ENCODE data around the gene CYP4F11. TPM values are rescaled to one million over a fixed set of nuclear protein-coding genes. Genes with fewer than 3 reads are reported as not detected.
"Not testable (repeated sequence)": the region's sequence is repeated elsewhere in the genome, so short reads cannot be mapped to it uniquely, and the experiment has no call there.

Gene CYP4F11
- total RNA-seq, 6 donors from 2014 or later = 0.26 to 3.1 (median 2.1) TPM; not detected in 1

DNA sequence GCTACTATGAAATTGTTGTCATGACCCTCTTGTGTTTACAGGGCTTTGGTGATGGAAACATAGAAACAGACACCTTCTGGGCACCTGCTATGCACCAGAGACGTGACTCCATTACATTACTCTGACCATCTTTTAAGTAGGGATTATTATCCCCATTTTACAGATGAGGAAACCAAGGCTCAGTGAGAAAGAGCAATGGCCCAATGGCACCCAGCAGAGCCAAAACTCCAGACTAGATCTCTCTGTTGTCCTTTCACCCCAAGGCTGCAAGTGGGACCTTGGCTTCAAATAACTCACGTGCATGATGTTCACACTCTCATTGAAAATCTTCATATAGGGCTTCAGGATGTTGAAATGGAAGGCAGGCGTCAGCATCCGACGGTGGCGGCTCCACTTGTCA, 42.3 kb downstream of the CYP4F11 start:
- H3K4me1 ChIP-seq = no peaks in the 10 kb centered on the region
- no peak for TF ChIP-seq POLR2A (IDR thresholded peaks at IDR 0.05)
- TF ChIP-seq EP300 (IDR thresholded peaks at IDR 0.05) = no peak
- TF ChIP-seq, protein P1, sequence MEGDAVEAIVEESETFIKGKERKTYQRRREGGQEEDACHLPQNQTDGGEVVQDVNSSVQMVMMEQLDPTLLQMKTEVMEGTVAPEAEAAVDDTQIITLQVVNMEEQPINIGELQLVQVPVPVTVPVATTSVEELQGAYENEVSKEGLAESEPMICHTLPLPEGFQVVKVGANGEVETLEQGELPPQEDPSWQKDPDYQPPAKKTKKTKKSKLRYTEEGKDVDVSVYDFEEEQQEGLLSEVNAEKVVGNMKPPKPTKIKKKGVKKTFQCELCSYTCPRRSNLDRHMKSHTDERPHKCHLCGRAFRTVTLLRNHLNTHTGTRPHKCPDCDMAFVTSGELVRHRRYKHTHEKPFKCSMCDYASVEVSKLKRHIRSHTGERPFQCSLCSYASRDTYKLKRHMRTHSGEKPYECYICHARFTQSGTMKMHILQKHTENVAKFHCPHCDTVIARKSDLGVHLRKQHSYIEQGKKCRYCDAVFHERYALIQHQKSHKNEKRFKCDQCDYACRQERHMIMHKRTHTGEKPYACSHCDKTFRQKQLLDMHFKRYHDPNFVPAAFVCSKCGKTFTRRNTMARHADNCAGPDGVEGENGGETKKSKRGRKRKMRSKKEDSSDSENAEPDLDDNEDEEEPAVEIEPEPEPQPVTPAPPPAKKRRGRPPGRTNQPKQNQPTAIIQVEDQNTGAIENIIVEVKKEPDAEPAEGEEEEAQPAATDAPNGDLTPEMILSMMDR (IDR thresholded peaks at IDR 0.05) = no peak
- H3K9me3 ChIP-seq = no peaks in the 10 kb centered on the region
- ATAC-seq (ENCODE audit: low FRiP score in 2 of 2) (no peak), DNase-seq (no peak)
- no peak overlapping the region for H3K4me3 ChIP-seq
- no peak overlapping the region for H3K27ac ChIP-seq
- WGBS, 2 donors = 70 to 73% methylated on average over 1 to 6 of the region's 6 CpGs
- H3K36me3 ChIP-seq = no peaks in the 10 kb centered on the region
- H3K27me3 ChIP-seq = no peaks in the 10 kb centered on the region

DNA sequence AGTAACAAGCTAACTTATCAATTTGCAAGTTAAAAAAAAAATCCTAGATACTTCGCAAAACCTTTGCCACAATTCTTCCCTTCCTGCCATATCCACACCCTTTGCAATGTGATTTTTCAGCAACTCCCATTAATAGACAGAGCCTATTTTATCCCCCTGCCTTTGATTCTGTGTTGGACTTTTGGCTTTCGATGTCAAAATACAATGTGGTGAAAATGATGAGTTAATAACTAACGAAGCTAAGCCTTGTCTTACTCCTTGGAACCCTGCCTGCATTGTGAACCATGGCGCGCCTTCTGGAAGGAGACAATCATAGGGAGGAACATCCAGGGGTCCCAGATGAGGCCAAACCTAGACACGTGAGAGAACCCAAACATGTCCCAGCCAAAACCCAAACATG, 42.9 kb downstream of the CYP4F11 start:
- Histone ChIP-seq H3K27me3 (no peaks in the 10 kb centered on the region), H3K36me3 (no peaks in the 10 kb centered on the region), H3K4me3 (no peak overlapping the region), H3K4me1 (no peaks in the 10 kb centered on the region), H3K9me3 (no peaks in the 10 kb centered on the region), H3K27ac (no peak overlapping the region)
- DNase-seq = no peak
- WGBS, 2 donors = 76 to 81% methylated on average over 6 of the region's 6 CpGs
- TF ChIP-seq, protein P1 (IDR thresholded peaks at IDR 0.05) = no peak
- ATAC-seq (ENCODE audit: low FRiP score in 2 of 2) = no peak

DNA sequence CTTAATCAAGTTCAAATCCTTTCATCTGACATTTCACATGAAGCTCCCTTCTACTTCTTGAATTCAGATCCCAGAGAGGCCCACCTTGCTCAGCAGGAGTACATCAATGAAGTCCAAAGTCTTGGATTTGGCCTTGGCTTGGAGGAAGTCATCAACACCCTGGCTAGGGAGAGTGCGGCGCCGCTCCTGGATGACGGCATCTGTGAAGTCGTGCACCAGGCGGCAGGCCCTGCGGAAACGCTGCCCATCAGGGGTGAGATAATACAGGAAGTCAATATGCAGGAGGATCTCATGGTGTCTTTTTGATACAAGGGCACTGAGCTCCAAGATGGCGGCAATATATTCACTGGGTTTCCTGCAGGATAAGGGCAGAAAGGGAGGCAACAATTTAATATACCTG, 45.0 kb downstream of the CYP4F11 start:
- not testable (repeated sequence) for H3K4me3 ChIP-seq; H3K36me3 ChIP-seq; H3K27ac ChIP-seq; ATAC-seq (ENCODE audit: low FRiP score in 2 of 2); H3K4me1 ChIP-seq; H3K27me3 ChIP-seq; H3K9me3 ChIP-seq
- peak in 1 of 2 donors; percentile 58 for DNase-seq
- 73 to 89% methylated on average over 3 to 9 of the region's 9 CpGs for WGBS, 2 donors

DNA sequence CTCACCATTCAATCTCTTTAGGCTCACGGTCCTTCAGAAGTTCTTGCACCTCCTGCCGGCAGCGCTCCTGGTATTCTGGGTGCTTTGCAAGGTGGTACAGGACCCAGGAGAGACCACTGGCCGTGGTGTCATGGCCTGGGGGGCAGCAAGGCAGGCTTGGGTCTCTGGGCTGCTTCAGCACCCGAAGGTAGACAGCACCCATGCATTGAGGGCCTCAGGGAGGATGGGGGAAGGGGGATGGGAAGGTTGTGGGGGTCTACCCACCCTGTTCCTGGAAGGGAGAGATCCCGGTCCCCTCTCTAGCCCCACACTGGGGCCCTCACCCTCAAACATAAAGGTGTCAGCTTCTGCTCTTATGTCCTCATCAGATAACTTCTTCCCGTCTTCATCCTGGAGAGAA, 48.4 kb downstream of the CYP4F11 start:
- Histone ChIP-seq H3K4me3 (no peak overlapping the region), H3K4me1 (no peaks in the 10 kb centered on the region), H3K27me3 (no peaks in the 10 kb centered on the region), H3K27ac (no peak overlapping the region), H3K36me3 (no peaks in the 10 kb centered on the region), H3K9me3 (no peaks in the 10 kb centered on the region)
- ATAC-seq (ENCODE audit: low FRiP score in 2 of 2) (no peak), DNase-seq (no peak)
- WGBS, 2 donors = 64 to 77% methylated on average over 6 to 7 of the region's 7 CpGs
- TF ChIP-seq POLR2AphosphoS5 (IDR thresholded peaks at IDR 0.05) (no peak), POLR2A (IDR thresholded peaks at IDR 0.05) (no peak), EP300 (IDR thresholded peaks at IDR 0.05) (no peak)
- TF ChIP-seq, protein P1 (IDR thresholded peaks at IDR 0.05) = no peak

DNA sequence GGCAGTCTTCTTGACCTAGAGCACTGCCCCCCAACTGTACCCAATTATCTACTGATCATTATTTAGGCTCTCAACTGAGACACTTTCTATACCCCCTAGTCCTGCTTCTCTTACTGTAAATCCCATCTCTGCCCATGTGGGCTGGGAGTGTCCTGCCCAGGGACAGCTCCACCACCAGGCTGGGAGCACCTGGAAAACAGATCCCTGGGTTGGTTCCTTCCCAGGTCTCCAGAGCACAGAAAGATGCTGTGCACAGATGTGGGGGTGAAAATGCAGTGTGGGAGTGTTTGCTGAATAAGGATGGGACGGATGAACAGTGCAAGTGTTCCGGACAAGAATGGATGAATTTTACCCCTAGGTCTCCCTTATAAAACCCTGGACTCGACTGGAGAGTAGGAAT, 49.2 kb downstream of the CYP4F11 start:
- Histone ChIP-seq H3K27me3 (no peaks in the 10 kb centered on the region), H3K27ac (no peak overlapping the region), H3K9me3 (no peaks in the 10 kb centered on the region), H3K4me1 (no peaks in the 10 kb centered on the region), H3K4me3 (no peak overlapping the region), H3K36me3 (no peaks in the 10 kb centered on the region)
- ATAC-seq (ENCODE audit: low FRiP score in 2 of 2) = no peak
- no peak for DNase-seq
- TF ChIP-seq POLR2AphosphoS5 (IDR thresholded peaks at IDR 0.05) (no peak), POLR2A (IDR thresholded peaks at IDR 0.05) (no peak), EP300 (IDR thresholded peaks at IDR 0.05) (no peak)
- TF ChIP-seq, protein P1 (IDR thresholded peaks at IDR 0.05) = no peak
- WGBS, 2 donors = 79 to 87% methylated on average over 3 of the region's 3 CpGs

DNA sequence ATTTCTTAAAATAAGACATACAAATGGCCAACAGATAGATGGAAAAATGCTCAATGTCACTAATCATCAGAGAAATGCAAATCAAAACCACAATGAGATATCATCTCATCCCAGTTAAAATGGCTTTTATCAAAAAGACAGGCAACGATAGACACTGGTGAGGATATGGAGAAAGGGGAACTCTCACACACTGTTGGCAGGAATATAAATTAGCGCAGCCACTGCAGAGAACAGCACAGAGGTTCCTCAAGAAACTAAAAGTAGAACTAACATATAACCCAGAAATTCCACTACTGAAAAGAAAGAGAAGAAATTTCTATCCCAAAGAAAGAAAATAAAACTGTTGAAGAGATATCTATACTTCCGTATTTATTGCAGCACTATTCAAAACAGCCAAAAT, 51.0 kb downstream of the CYP4F11 start:
- not testable (repeated sequence) for DNase-seq; H3K36me3 ChIP-seq; H3K4me1 ChIP-seq; H3K27me3 ChIP-seq; H3K9me3 ChIP-seq; H3K27ac ChIP-seq; ATAC-seq (ENCODE audit: low FRiP score in 2 of 2); H3K4me3 ChIP-seq
- WGBS, 2 donors = 61% methylated on average over 3 of the region's 3 CpGs

Measured in upper lobe of left lung (tissue), 6 donors.